Liver (tissue), 3 donors: ENCODE measurements around the gene COX5A.

Experiments used
- CTCF ChIP-seq: fragments of 150-350 bp; IDR thresholded peaks from 2 replicates; pipeline ENCODE4 v1.5.1; 2017; ENCODE audit warnings: improper control_type of control experiment, low read depth, low read length; ENCODE audit not compliant: missing input control
- HNF4A ChIP-seq, 2 donors: conservative IDR thresholded peaks; 2 replicates each; pipeline ENCODE4 v1.6.1; 2016; ENCODE audit warnings: antibody characterized with exemption in 2 of 2, mild to moderate bottlenecking in 2 of 2
- NR2F2 ChIP-seq: IDR thresholded peaks from 2 replicates; pipeline ENCODE4 v1.6.1; 2016; ENCODE audit warnings: antibody characterized with exemption
- YY1 ChIP-seq: IDR thresholded peaks from 2 replicates; pipeline ENCODE4 v1.6.1; 2016; ENCODE audit warnings: antibody characterized with exemption, mild to moderate bottlenecking
- TF ChIP-seq, protein P1 (sequence below): IDR thresholded peaks from 2 replicates; pipeline ENCODE4 v1.6.1; 2016; ENCODE audit warnings: antibody characterized with exemption
- donor health status: healthy.
- donor health status: healthy.

GRCh38 chr15:74908635-74909034, 29.2 kb downstream of the COX5A start:
- TF ChIP-seq NR2F2 (no peak), YY1 (no peak), HNF4A (conservative IDR thresholded peaks at IDR 0.05) (no peak), CTCF (no peak)
- TF ChIP-seq, protein P1, sequence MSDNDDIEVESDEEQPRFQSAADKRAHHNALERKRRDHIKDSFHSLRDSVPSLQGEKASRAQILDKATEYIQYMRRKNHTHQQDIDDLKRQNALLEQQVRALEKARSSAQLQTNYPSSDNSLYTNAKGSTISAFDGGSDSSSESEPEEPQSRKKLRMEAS = no peak
